Measurements from ENCODE around the gene FGD1. TPM values are rescaled to one million over a fixed set of nuclear protein-coding genes. Genes with fewer than 3 reads are reported as not detected.

The FGD1 gene
- total and polyA plus RNA-seq, 2 of the 8 experiments (the other 6 are each of a cell fraction or from before 2014, with no cell fraction given), result 6.8 to 34.9 TPM

DNA sequence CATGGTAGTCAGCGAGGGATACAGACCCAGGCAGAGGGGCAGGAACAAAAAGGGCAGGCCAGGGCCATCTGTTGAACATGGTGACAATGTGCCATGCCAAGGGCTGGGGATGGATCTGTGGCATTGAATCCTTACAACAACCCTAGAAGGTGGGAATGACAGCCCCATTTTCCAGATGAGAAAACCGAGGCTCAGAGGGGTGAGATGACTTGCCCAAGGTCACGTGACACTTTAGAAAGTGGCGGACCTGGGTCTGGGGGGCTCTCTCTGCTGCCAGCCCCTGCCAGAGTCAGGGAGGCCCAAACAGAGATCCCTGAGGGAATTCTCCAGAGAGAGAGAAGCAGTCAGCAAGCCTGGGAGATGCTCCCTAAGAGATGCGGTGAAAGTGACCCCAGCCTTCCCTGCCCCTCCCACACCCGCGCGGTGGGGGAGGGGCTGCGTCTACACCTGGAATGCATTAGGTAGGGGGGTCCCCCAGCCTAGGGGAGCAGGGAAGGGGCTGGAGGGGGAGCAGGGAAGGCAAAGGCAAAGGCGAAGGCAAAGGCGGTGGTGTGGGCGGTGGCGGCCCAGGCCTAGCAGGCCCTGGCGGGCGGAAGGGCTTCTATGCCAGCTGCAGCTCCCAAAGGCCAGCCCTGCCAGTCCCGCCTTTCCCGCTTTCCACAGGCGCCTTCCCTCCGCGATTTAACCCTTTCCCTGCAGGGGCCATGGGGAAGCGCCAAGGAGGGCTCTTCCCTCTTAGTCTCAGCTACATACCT is 13.0 kb downstream of the FGD1 start:
- peak overlapping the region; percentile 6 for H3K4ac ChIP-seq (replicated peaks; ENCODE audit: insufficient read length, low read depth, low read length)
- 28% methylated on average over 7 of the region's 21 CpGs; no CpG with 5 or more reads in 1 of the 2 experiments for WGBS, 2 experiments (ENCODE audit: extremely low coverage in 1 of 2, insufficient coverage in 1 of 2, insufficient read length in 1 of 2, insufficient replicate concordance in 2 of 2, low coverage in 1 of 2, low lambda C conversion rate in 2 of 2, missing lambda C conversion rate in 1 of 2)
- no peaks in the 10 kb centered on the region for H3K79me1 ChIP-seq (ENCODE audit: low read depth, low read length)
- peak overlapping the region in 3 of 4 experiments; percentile 10 to 40 (median 17); a peak in 5 of 8 replicates for H3K4me3 ChIP-seq (ENCODE audit: extremely low read depth in 1 of 4, insufficient read depth in 2 of 4, low read depth in 3 of 4, low read length in 4 of 4)
- peak overlapping the region; percentile 50 for H4K5ac ChIP-seq (ENCODE audit: insufficient read length, low read depth, low read length)
- no peak overlapping the region for H2AFZ ChIP-seq (ENCODE audit: low read length)
- no peaks in the 10 kb centered on the region for H3K27me3 ChIP-seq (replicated peaks in 1 of 4; ENCODE audit: control insufficient read depth in 3 of 4, extremely low read depth in 1 of 4, insufficient read depth in 3 of 4, low read length in 3 of 4)
- ChIA-PET POLR2A (ENCODE audit: partially characterized antibody) (interaction anchor here (0.7 to 1.8 kb wide), 7 partner anchors 8 to 309 kb away, joined by 3 to 6 read pairs (median 3); no protein-coding TSS in a partner anchor), CTCF (ENCODE audit: partially characterized antibody) (interaction anchor here (0.5 to 0.6 kb wide), 4 partner anchors 110 to 441 kb away, joined by 3 read pairs; no protein-coding TSS in a partner anchor)
- peak overlapping the region; percentile 68; the same call in 1 of the 2 replicates for H2BK12ac ChIP-seq (ENCODE audit: low read depth, low read length)
- peak overlapping the region; percentile 48; the same call in 1 of the 2 replicates for H3K18ac ChIP-seq (ENCODE audit: extremely low read depth, low read length)
- H3K4me2 ChIP-seq (ENCODE audit: insufficient read depth in 1 of 2, low read depth in 2 of 2, low read length in 2 of 2), result peak overlapping the region; percentile 61 to 69
- H3K14ac ChIP-seq (ENCODE audit: insufficient read length), result no peak overlapping the region
- no peaks in the 10 kb centered on the region; the same call in 1 of the 2 replicates for H3K23me2 ChIP-seq (ENCODE audit: low read depth, low read length)
- H3K27ac ChIP-seq (ENCODE audit: low read depth, low read length), result no peak overlapping the region; the same call in 1 of the 2 replicates
- H4K8ac ChIP-seq (ENCODE audit: extremely low read depth, insufficient read depth, low read length), result no peak overlapping the region
- H3K4me1 ChIP-seq (replicated peaks in 1 of 4; ENCODE audit: control insufficient read depth in 3 of 4, insufficient read depth in 4 of 4, low read length in 3 of 4), result peaks cover 9 to 46% (median 23%) of the 10 kb centered on the region in 4 experiments
- H2BK5ac ChIP-seq (ENCODE audit: low read depth, low read length), result peak overlapping the region; percentile 60; the same call in 1 of the 2 replicates
- FAIRE-seq (no peak), DNase-seq (ENCODE audit: low read depth in 1 of 2, low spot score in 2 of 2) (peak in 1 of 2 experiments; percentile 57)
- no peaks in the 10 kb centered on the region for H3K9me3 ChIP-seq (ENCODE audit: insufficient read depth in 2 of 2, low read depth in 1 of 2, low read length in 1 of 2)
- peak overlapping the region; percentile 69 for H2BK120ac ChIP-seq (replicated peaks; ENCODE audit: low read depth, low read length)
- TF ChIP-seq ASH2L (IDR thresholded peaks at IDR 0.05; ENCODE audit: low read length) (no peak), TEAD4 (IDR thresholded peaks at IDR 0.05; ENCODE audit: low read depth, low read length) (peak; percentile 70; the same call in 1 of the 2 replicates), POLR2A (IDR thresholded peaks at IDR 0.05; ENCODE audit: control extremely low read depth in 1 of 2, low read depth in 2 of 2, low read length in 2 of 2) (no peak), BACH1 (IDR thresholded peaks at IDR 0.05; ENCODE audit: low read length) (no peak), HDAC2 (IDR thresholded peaks at IDR 0.05; ENCODE audit: borderline replicate concordance in 1 of 2, low read depth in 2 of 2, low read length in 2 of 2) (no peak), YY1 (IDR thresholded peaks at IDR 0.05; ENCODE audit: low read depth, low read length) (no peak), KDM1A (IDR thresholded peaks at IDR 0.05; ENCODE audit: borderline replicate concordance, low read length) (peak; percentile 88), NRF1 (IDR thresholded peaks at IDR 0.05; ENCODE audit: low read depth, low read length) (no peak)
- TF ChIP-seq, protein P1, sequence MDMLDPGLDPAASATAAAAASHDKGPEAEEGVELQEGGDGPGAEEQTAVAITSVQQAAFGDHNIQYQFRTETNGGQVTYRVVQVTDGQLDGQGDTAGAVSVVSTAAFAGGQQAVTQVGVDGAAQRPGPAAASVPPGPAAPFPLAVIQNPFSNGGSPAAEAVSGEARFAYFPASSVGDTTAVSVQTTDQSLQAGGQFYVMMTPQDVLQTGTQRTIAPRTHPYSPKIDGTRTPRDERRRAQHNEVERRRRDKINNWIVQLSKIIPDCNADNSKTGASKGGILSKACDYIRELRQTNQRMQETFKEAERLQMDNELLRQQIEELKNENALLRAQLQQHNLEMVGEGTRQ (IDR thresholded peaks at IDR 0.05; ENCODE audit: low read length), result 0 out of 2 replicates have a peak, but pooled peaks have one; percentile 3
- TF ChIP-seq, protein P2, sequence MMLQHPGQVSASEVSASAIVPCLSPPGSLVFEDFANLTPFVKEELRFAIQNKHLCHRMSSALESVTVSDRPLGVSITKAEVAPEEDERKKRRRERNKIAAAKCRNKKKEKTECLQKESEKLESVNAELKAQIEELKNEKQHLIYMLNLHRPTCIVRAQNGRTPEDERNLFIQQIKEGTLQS (IDR thresholded peaks at IDR 0.05; ENCODE audit: insufficient read depth, low read depth, low read length), result no peak
- H3K9ac ChIP-seq (replicated peaks in 1 of 4; ENCODE audit: extremely low read depth in 1 of 4, low read depth in 3 of 4, low read length in 3 of 4), result no peak overlapping the region; a peak in 1 of 7 replicates
- H2BK15ac ChIP-seq (ENCODE audit: low read length), result peak overlapping the region; percentile 61; the same call in 1 of the 2 replicates
- peaks cover 0 to 36% of the 10 kb centered on the region in 2 experiments; a peak in 2 of 4 replicates for H3K79me2 ChIP-seq (ENCODE audit: control insufficient read depth in 1 of 2, insufficient read depth in 2 of 2, low read length in 2 of 2)
- H3K23ac ChIP-seq (ENCODE audit: insufficient read length), result no peak overlapping the region
- H2BK20ac ChIP-seq (ENCODE audit: low read length), result peak overlapping the region; percentile 61; the same call in 1 of the 2 replicates
- peak overlapping the region; percentile 90; the same call in 1 of the 2 replicates for H2AK5ac ChIP-seq (ENCODE audit: low read depth, low read length)
- H4K20me1 ChIP-seq (replicated peaks in 1 of 2; ENCODE audit: control insufficient read depth in 1 of 2, insufficient read depth in 2 of 2, low read length in 2 of 2), result no peaks in the 10 kb centered on the region
- H4K91ac ChIP-seq (replicated peaks; ENCODE audit: insufficient read length, low read length), result peak overlapping the region; percentile 82
- H3K36me3 ChIP-seq (ENCODE audit: control insufficient read depth in 2 of 4, insufficient read depth in 4 of 4, low read length in 3 of 4), result no peaks in the 10 kb centered on the region
- no peak overlapping the region for H3K56ac ChIP-seq (replicated peaks; ENCODE audit: insufficient read length, low read depth, low read length)
